Limb (tissue), 2 donors: ENCODE data around the gene ELK4.

ENCODE experiments used
- DNase-seq, 2 donors: peaks; one replicate each; pipeline ENCODE4 v3.0.0-alpha.2; 2016; ENCODE audit errors: extremely low spot score in 2 of 2

ELK4 gene

GRCh38 chr1:205565799-205566198 lies 66.0 kb downstream of the ELK4 start:
- no peak for DNase-seq

GRCh38 chr1:205563927-205564441 lies 67.8 kb downstream of the ELK4 start:
- no peak for DNase-seq

GRCh38 chr1:205561501-205562203 lies 70.2 kb downstream of the ELK4 start:
- DNase-seq = no peak
